Measurements from ENCODE around the gene HRCT1. TPM values are rescaled to one million over a fixed set of nuclear protein-coding genes. Genes with fewer than 3 reads are reported as not detected.

The HRCT1 gene
- total RNA-seq, 1 experiment from 2014 or later: 0.32 TPM

DNA sequence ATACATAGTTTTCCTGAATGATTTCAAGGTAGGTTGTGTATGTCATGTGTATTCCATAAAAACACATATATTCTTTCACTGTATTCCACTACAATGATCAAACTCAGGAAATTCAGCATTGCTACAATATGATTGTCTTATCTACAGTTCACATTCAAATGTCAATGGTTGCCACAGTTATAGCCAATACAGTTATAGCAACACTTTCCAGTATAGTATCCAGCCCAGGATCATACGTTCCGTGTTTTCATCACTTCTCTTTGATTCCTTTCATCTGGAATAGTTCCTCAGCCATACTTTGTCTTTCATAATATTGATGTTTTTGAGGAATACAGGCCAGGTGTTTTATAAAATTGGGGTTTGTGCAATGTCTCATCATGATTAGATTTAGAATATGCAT, 42.4 kb downstream of the HRCT1 start:
- no peak overlapping the region for H3K9ac ChIP-seq (ENCODE audit: low read length)
- TF ChIP-seq POLR2AphosphoS5 (IDR thresholded peaks at IDR 0.05; ENCODE audit: low read depth, low read length): no peak
- TF ChIP-seq CBX3 (IDR thresholded peaks at IDR 0.05; ENCODE audit: low read depth): no peak
- TF ChIP-seq, protein P1, sequence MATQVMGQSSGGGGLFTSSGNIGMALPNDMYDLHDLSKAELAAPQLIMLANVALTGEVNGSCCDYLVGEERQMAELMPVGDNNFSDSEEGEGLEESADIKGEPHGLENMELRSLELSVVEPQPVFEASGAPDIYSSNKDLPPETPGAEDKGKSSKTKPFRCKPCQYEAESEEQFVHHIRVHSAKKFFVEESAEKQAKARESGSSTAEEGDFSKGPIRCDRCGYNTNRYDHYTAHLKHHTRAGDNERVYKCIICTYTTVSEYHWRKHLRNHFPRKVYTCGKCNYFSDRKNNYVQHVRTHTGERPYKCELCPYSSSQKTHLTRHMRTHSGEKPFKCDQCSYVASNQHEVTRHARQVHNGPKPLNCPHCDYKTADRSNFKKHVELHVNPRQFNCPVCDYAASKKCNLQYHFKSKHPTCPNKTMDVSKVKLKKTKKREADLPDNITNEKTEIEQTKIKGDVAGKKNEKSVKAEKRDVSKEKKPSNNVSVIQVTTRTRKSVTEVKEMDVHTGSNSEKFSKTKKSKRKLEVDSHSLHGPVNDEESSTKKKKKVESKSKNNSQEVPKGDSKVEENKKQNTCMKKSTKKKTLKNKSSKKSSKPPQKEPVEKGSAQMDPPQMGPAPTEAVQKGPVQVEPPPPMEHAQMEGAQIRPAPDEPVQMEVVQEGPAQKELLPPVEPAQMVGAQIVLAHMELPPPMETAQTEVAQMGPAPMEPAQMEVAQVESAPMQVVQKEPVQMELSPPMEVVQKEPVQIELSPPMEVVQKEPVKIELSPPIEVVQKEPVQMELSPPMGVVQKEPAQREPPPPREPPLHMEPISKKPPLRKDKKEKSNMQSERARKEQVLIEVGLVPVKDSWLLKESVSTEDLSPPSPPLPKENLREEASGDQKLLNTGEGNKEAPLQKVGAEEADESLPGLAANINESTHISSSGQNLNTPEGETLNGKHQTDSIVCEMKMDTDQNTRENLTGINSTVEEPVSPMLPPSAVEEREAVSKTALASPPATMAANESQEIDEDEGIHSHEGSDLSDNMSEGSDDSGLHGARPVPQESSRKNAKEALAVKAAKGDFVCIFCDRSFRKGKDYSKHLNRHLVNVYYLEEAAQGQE (IDR thresholded peaks at IDR 0.05; ENCODE audit: low read depth): no peak
- no peak for TF ChIP-seq SIN3A (IDR thresholded peaks at IDR 0.05; ENCODE audit: low read depth)
- TF ChIP-seq EGR1 (IDR thresholded peaks at IDR 0.05; ENCODE audit: low read depth): no peak
- TF ChIP-seq ZFX (IDR thresholded peaks at IDR 0.05): no peak
- RAD21 ChIA-PET (ENCODE audit: low non-redundant PET in 1 of 2, low total read pairs in 2 of 2, uncharacterized antibody in 2 of 2, unreplicated experiment in 2 of 2): no interaction called here
- no peaks in the 10 kb centered on the region for H3K36me3 ChIP-seq (ENCODE audit: control insufficient read depth in 1 of 2, insufficient read depth in 2 of 2, low read length in 2 of 2)
- H4K20me1 ChIP-seq (ENCODE audit: insufficient read depth): no peaks in the 10 kb centered on the region
- H3K27ac ChIP-seq (ENCODE audit: low read depth, low read length): no peak overlapping the region
- POLR2A ChIA-PET: no interaction called here
- H2AFZ ChIP-seq (ENCODE audit: low read depth, low read length, poor library complexity, severe bottlenecking): peak overlapping the region; percentile 97
- ATAC-seq (no peak), DNase-seq (ENCODE audit: low read depth, low spot score) (no peak)
- H3K9me2 ChIP-seq (ENCODE audit: insufficient read depth): no peaks in the 10 kb centered on the region
- no peaks in the 10 kb centered on the region for H3K27me3 ChIP-seq (ENCODE audit: insufficient read depth, low read length)
- no peak overlapping the region for H3K4me3 ChIP-seq (replicated peaks in 1 of 2; ENCODE audit: low read depth in 1 of 2, low read length in 2 of 2)
- H3K9me3 ChIP-seq (ENCODE audit: control insufficient read depth in 1 of 2, insufficient read depth in 1 of 2, low read depth in 1 of 2, low read length in 2 of 2): no peaks in the 10 kb centered on the region
- intact Hi-C loops (cut with micrococcal nuclease): no loop called here
- no peaks in the 10 kb centered on the region for H3K79me2 ChIP-seq (ENCODE audit: insufficient read depth, low read length)
- H3K4me1 ChIP-seq (ENCODE audit: control insufficient read depth in 1 of 2, insufficient read depth in 2 of 2, low read length in 2 of 2): peaks cover 9 to 35% of the 10 kb centered on the region in 2 experiments
- peak overlapping the region; percentile 53 for H3K4me2 ChIP-seq (ENCODE audit: low read length)
- no TSS peak for BruUV-seq (replicated peaks)
- CTCF ChIA-PET: no interaction called here

DNA sequence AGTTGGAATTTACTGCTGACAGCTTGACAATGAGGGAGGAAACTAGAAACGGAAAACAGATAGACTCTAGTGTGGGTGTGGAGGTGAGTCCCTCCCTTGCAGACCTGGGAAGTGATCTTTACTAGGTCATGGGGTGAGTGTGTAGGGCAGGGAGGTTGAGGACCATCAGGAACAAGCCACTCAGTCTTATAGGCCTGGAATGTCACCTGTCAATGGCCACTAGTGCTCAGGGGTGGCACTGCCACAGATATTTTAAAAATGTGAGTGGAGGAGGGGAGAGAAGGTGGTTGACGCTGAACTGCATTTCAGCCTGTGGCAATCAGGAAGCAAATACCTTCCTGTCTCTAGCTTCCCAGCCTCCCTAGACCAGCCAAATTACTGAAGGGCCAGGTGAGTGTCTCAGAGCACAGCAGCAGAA, 42.9 kb downstream of the HRCT1 start:
- intact Hi-C loops (cut with micrococcal nuclease): no loop called here
- Histone ChIP-seq H3K27me3 (ENCODE audit: insufficient read depth, low read length) (no peaks in the 10 kb centered on the region), H4K20me1 (ENCODE audit: insufficient read depth) (no peaks in the 10 kb centered on the region), H3K9me3 (ENCODE audit: control insufficient read depth in 1 of 2, insufficient read depth in 1 of 2, low read depth in 1 of 2, low read length in 2 of 2) (no peaks in the 10 kb centered on the region), H3K4me2 (ENCODE audit: low read length) (peak overlapping the region; percentile 53), H3K9ac (ENCODE audit: low read length) (peak overlapping the region; percentile 13), H3K4me3 (replicated peaks in 1 of 2; ENCODE audit: low read depth in 1 of 2, low read length in 2 of 2) (no peak overlapping the region), H3K4me1 (ENCODE audit: control insufficient read depth in 1 of 2, insufficient read depth in 2 of 2, low read length in 2 of 2) (peaks cover 9 to 35% of the 10 kb centered on the region in 2 experiments), H3K36me3 (ENCODE audit: control insufficient read depth in 1 of 2, insufficient read depth in 2 of 2, low read length in 2 of 2) (no peaks in the 10 kb centered on the region), H3K9me2 (ENCODE audit: insufficient read depth) (no peaks in the 10 kb centered on the region), H3K79me2 (ENCODE audit: insufficient read depth, low read length) (no peaks in the 10 kb centered on the region), H3K27ac (ENCODE audit: low read depth, low read length) (no peak overlapping the region), H2AFZ (ENCODE audit: low read depth, low read length, poor library complexity, severe bottlenecking) (peak overlapping the region; percentile 97)
- no TSS peak for BruUV-seq (replicated peaks)
- ChIA-PET RAD21 (ENCODE audit: low non-redundant PET in 1 of 2, low total read pairs in 2 of 2, uncharacterized antibody in 2 of 2, unreplicated experiment in 2 of 2) (no interaction called here), POLR2A (interaction anchor here (1.1 kb wide), 1 partner anchor 24 kb away, joined by 3 read pairs; no protein-coding TSS in a partner anchor), CTCF (no interaction called here)
- ATAC-seq (peak; percentile 64), DNase-seq (ENCODE audit: low read depth, low spot score) (no peak)
- TF ChIP-seq, protein P2, sequence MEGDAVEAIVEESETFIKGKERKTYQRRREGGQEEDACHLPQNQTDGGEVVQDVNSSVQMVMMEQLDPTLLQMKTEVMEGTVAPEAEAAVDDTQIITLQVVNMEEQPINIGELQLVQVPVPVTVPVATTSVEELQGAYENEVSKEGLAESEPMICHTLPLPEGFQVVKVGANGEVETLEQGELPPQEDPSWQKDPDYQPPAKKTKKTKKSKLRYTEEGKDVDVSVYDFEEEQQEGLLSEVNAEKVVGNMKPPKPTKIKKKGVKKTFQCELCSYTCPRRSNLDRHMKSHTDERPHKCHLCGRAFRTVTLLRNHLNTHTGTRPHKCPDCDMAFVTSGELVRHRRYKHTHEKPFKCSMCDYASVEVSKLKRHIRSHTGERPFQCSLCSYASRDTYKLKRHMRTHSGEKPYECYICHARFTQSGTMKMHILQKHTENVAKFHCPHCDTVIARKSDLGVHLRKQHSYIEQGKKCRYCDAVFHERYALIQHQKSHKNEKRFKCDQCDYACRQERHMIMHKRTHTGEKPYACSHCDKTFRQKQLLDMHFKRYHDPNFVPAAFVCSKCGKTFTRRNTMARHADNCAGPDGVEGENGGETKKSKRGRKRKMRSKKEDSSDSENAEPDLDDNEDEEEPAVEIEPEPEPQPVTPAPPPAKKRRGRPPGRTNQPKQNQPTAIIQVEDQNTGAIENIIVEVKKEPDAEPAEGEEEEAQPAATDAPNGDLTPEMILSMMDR (IDR thresholded peaks at IDR 0.05 in 2 of 3, conservative IDR thresholded peaks at IDR 0.05 in 1 of 3; ENCODE audit: borderline replicate concordance in 1 of 3, insufficient read depth in 1 of 3, low read depth in 2 of 3, low read length in 2 of 3): 0 out of 6 replicates have a peak, but pooled peaks of 1 of the 3 experiments have one; percentile 13
- no peak for TF ChIP-seq SP1 (IDR thresholded peaks at IDR 0.05; ENCODE audit: low read depth)

Data from HCT116 (cell line).